Erythroblast (primary cell): ENCODE measurements around the gene PRR12.

ENCODE experiments used
- DNase-seq, 2 experiments: peaks; one replicate each; lab custom pipeline; 2025; lab: John Stamatoyannopoulos, UW
- GATA1 ChIP-seq: IDR thresholded peaks from 2 replicates; pipeline ENCODE4 v1.6.1; 2011; ENCODE audit warnings: low read depth, mild to moderate bottlenecking, control low read depth, low read length, moderate library complexity
- POLR2A ChIP-seq: IDR thresholded peaks from 2 replicates; pipeline ENCODE4 v1.6.1; 2011; ENCODE audit warnings: mild to moderate bottlenecking, low read length

The PRR12 gene

DNA sequence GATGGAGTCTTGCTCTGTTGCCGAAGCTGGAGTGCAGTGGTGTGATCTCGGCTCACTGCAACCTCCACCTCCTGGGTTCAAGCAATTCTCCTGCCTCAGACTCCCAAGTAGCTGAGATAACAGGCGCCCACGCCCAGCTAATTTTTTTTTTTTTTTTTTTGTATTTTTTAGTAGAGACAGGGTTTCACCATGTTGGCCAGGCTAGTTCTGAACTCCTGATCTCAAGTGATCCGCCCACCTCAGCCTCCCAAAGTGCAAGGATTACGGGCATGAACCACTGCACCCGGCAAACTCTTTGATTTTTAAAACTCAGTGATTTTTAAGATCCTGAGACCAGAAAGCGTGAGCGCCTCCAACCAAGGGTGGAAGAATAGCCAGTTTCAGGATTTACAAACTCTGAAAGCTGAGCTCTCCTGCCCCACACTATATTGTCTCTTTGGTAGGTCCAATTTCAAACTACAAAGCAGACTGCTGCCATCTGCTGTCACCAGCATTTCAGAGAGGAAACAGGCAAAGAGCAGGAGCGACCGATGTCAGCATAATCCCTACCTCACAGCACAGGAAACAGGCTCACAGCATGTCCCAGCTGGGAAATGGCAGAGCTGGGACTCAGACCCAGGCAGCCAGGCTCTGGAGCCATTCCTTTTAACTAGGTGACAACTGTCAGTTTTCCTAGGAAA is 19.8 kb upstream of the PRR12 start:
- TF ChIP-seq GATA1: no peak
- no peak for TF ChIP-seq POLR2A
- no peak for DNase-seq

DNA sequence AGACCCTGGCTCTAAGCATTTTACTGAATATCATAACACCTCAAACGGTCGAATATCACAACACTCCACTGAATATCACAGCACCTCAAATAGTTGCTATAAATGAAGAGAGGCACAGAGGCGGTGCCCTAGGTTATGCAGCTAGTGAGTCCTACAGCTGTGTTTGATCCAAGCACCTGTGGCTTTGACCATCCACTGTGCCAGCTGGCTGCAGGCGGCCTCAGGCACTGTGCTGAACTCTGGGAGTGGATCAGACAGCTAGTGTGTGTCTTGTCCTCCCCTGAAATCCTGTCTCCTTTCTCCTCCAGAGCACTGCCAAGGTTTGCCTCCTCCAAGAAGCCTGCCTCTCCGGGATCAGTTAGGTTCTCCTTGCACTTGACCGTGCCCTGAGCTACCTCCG is 18.0 kb upstream of the PRR12 start:
- TF ChIP-seq POLR2A (no peak), GATA1 (no peak)
- no peak for DNase-seq

DNA sequence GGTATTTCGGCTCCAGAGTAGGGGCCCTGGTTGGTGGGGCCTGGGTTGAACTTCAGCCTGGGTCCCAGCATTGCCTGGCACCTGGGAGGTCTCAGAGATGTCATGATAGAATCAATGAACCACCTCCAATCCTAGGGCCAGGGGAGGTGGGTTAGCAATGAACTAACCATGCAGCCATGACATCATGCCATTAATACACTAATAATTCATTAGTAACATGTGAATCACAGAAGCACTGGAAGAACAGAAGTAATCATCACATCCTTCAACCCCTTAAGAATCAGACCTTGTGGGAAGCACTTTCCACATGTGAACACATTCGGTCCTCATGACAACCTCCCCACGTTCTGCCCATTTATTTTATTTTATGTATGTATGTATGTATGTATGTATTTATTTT is 17.6 kb upstream of the PRR12 start:
- no peak for TF ChIP-seq GATA1
- no peak for TF ChIP-seq POLR2A
- no peak for DNase-seq

DNA sequence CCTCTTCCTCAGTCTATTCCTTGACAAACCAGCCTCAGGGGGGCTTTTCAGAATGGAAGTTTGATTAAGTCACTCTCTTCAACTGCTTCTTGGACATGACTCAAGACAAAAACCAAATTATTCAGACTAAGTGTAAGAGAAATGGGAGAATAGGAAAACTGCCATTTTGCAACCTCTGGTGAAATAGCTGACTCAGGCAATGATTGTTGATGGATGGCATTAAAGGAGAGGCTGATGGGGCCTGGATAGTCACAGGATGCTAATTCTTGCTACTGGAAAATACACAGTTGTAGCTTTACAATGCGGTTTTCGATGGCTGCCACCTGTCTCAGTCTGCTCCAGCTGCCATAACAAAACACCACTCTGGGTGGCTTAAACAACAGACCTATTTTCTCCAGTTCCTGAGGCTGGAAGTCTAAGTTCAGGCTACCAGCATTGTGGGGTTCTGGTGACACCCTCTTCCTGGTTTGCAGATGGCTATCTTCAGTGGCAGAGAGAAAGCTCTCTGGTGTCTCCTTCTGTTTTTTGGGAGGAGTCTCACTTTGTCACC is 16.7 kb upstream of the PRR12 start:
- no peak for DNase-seq
- TF ChIP-seq GATA1 (no peak), POLR2A (no peak)

DNA sequence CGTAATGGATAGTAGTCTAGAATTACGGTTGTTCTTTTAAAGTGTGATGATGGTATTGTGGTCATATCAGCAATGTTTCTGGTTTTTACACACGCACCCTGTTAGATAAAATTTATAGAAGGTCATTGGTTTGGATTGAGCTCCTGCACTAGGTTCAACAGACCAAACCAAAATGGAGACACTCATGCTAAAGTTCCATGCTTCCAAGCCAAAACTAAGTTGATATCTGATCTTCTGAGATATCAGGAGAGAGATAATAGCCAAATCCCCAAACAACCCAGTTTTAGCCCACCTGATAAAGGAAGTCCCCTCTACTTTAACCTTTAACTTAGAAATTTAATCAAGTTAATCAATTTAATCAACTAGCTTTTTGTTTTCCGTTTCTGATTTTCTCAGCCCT is 11.8 kb upstream of the PRR12 start:
- no peak for DNase-seq
- TF ChIP-seq POLR2A: no peak
- TF ChIP-seq GATA1: no peak

DNA sequence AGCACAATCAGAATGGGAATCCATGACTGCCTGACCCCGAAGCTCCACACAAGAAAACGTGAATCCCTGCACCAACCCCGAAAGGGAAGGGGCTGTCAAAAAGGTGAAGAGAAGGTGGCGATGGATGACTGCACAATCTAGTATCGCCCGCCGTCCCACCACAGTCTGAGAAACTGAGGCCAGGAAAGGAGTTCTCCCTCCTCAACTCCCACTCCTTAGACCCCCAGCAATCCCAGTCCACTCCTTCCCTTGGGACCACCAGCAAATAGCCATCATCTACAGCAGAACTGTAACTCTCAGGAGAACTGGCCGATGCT is 11.1 kb upstream of the PRR12 start:
- DNase-seq: peak in 1 of 2 experiments; percentile 61
- TF ChIP-seq POLR2A (no peak), GATA1 (no peak)

DNA sequence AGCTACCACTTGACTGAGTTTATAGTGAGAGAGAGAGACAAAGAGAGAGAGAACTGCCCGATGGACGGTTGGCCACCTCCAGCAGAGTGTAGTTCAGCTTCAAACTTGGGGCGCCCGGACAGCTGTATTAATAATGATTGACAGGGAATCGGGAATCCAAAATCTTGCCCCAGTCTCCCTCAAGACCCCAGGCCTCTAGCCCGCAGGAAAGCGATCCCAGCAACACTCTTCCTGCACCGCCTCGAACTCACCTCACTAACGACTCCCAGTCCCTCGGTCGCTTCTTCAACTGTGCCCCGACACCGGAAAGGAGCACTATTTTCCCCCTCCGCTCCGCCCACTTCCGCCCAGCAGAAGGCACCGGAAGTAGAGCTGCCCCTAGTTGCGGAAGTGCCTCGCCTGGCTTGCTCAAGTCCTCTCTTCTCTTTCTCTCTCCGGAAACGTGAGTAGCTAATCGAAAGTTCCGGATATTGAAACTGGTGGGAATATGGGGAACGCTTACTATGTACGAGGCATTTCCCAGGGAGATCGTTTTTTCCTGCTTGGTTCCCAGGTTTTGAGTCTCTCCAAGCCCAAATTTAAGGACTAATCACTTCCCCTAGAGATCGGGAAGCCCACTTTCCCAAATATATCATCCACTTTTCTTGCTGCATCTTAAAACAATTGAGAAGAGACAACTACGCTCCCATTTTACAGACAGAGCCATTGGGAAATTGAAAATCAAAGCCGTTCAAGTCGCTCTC is 10.5 kb upstream of the PRR12 start, which contains the start of gene NOSIP:
NOSIP (minus strand) TSS at position 293 of the 743 bp plus-strand sequence. CDS start 19,865 bp downstream, outside the sequence.
- TF ChIP-seq POLR2A: peak; percentile 98
- TF ChIP-seq GATA1: no peak
- peak; percentile 99 for DNase-seq

DNA sequence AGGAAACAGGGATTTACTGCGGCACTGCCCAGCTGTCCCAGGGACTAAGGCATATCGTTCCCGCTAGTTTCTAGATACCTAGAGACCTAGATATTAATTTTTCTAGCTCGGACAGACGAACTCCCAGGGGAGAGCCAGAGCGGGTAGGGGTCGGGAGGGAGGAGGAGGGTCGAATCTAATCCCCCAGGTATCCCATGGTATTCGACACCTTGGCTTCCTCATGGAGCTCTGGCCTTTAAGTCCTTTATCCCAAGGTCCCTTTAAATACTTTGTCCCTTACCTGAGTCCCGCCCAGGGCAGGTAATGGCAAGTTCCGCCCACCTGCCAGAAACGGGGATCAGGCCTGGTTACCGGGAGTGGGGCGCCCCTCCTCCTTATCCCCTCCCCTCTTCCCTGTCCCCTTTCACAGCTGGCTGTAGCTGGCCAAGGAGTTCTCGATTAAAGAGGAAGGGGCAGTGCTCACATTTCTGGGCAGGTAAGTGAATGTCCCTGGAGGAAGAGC is 9.9 kb upstream of the PRR12 start, which contains the start of gene PRRG2:
PRRG2 (plus strand) TSS at position 310 of the 502 bp plus-strand sequence. CDS start 1,904 bp downstream, outside the sequence.
- TF ChIP-seq GATA1 (no peak), POLR2A (no peak)
- no peak for DNase-seq

DNA sequence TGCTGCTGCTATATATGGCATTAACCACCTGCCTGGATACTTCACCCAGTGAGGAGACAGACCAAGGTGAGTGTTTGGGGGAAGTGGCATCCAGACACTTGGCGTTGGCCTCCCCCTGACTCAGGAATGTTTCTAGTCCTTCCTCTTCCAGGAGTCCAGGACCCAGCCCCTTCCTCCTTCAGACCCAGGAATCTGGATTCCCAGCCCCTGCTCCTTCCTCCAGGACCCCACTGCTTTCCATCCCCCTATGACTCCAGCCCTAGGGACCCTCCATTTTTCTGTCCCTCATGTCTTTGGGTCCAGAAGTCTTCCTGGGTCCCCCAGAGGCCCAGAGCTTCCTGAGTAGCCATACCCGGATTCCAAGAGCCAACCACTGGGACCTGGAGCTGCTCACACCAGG is 7.7 kb upstream of the PRR12 start:
- no peak for DNase-seq
- TF ChIP-seq GATA1: no peak
- TF ChIP-seq POLR2A: no peak

DNA sequence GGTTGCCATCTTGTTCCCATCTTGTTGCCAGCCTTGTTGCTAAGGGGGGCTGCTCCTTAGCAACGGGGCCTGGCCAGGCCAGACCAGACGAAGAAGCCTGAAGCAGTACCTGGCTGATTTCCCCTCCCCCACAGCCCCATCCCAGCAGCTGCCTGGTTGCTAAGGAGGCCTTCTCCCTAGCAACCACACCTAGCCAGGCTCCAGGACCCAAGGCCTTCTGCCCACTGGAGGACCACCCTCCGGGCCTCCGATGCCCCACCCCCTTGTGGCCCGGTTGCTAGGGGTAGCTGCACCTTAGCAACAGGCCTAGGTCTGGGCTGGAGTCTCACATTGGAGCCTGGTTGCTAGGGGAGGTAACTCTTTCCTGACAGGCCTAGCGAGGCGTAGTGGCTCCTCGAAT is 6.0 kb upstream of the PRR12 start:
- TF ChIP-seq GATA1 (no peak), POLR2A (no peak)
- DNase-seq: no peak

DNA sequence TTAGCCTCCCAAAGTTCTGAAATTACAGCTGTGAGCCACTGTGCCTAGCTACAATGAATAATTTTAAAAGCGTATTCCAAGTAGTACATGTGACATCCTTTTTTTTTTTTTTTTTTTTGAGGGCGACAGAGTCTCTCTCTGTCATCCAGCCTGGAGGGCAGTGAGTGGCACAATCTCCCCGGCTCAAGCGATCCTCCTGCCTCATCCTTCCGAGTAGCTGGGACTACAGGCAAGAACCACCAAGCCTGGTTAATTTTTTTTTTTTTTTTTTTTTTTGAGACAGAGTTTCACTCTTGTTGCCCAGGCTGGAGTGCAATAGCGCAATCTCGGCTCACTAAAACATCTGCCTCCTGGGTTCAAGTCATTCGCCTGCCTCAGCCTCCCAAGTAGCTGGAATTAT is 3.8 kb upstream of the PRR12 start:
- no peak for DNase-seq
- no peak for TF ChIP-seq GATA1
- no peak for TF ChIP-seq POLR2A

DNA sequence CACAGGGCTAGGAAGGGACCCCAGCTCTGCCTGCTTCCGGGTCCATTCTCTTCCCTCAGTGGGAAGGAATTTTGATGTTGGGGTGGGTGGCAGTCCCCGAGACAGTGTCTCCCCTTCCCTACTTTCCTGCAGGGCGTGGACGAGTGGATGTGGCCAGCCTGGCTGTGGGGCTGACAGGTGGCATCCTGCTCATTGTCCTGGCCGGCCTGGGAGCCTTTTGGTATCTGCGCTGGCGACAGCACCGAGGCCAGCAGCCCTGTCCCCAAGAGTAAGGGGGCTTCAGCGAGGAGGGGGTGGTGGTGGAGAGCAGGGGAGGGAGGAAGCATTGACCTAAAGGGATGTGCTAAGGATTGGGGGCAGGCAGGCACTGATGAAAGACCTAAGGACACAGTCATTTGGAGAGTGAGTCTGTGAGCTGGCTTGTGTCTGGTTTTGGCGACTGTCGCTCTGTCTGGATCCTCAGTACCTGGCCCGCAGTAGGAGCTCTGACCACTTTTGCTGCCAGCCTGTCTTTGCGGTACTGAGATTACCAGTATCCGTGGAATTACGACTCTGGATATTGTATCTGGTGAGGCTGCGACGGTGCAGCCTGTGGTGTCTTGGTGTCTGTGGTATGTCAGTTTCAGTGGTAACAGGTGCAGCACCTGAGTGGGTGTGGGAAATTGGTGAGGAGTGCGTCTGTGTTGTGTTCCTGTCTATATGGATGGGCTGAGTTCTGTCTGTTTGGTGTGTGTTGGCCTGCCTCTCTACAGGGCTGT is 2.4 kb upstream of the PRR12 start:
- TF ChIP-seq POLR2A (no peak), GATA1 (no peak)
- no peak for DNase-seq

DNA sequence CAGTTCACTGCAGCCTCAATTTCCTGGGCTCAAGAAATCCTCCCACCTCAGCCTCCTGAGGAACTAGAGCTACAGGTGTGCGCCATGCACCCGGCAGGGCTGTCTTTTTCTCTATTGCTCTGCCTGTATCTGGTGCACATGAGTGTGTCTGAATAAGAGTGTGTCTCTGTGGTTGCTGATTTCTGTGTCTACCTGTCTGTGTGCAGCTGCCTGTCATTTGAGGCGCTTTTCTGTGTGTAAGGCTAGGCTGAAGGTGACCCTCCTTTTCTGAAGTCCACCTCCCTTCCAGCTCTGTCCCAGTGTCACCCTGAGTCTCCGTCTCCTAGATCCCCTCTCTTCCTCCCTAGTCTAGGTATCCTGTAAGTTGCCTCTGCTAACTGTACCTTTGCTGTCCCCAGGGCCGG is 1.5 kb upstream of the PRR12 start:
- no peak for TF ChIP-seq POLR2A
- TF ChIP-seq GATA1: no peak
- DNase-seq: no peak
